ENCODE data around the gene OTOF.

Gene OTOF

DNA sequence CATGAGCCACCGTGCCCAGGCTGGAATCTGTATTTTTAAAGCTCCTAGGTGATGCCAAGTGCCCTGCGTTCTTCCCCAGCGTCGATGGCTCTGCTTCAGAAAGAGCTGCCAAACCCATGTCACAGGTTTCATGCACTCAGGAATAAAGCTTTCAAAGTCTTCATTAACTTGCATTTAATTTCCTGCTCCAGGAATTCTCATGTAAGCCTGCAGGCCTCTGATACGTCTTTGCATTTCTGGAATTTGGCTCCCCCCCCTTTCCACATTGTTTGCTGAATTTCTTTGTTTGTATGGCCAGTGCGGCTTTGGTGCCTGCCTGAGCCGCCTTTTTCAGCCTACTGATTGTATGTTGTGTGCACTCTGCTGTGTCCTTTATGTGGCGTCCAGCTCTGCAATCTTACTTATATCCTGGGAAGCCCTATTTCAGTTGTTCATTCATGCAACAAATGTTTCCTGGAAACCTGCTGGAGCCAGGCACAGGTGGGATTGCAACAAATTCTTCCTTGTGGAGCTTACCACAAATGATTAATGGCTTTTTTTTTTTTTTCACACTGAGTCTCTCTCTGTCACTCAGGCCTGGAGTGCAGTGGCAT lies 17.9 kb upstream of the OTOF start:
- DNase-seq, result no peak

DNA sequence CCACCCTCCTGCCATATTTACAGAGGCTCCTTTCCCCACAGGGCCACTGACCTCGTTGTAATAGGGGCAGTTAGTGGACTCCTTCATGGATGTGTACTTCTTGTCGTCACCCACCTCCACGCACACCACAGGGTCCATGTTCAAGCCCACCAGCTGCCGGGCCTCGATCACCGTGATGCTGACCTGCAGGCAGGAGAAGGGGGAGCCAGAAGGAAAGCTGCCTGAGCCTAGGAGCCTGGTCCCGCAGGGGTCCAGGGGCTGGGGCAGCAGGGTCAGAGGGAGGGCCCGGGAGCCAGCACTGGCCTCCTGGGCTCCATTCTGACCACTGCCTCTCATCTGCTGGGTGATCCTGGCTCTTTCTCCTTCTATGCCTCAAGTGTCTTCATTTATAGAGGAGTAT lies 17.0 kb upstream of the OTOF start:
- DNase-seq, result no peak

GRCh38 chr2:26494199-26494598 lies 16.3 kb upstream of the OTOF start:
- DNase-seq, result no peak

- DNase-seq, result no peak
Observed at GRCh38 chr2:26493566-26493965, 15.6 kb upstream of the OTOF start.

GRCh38 chr2:26492749-26493515 lies 15.0 kb upstream of the OTOF start:
- DNase-seq, result no peak

- no peak for DNase-seq
Observed at GRCh38 chr2:26491563-26492167, 13.7 kb upstream of the OTOF start.

- DNase-seq, result no peak
Observed at GRCh38 chr2:26489213-26489850, 11.4 kb upstream of the OTOF start.

GRCh38 chr2:26488463-26489212 lies 10.7 kb upstream of the OTOF start:
- DNase-seq, result no peak

DNA sequence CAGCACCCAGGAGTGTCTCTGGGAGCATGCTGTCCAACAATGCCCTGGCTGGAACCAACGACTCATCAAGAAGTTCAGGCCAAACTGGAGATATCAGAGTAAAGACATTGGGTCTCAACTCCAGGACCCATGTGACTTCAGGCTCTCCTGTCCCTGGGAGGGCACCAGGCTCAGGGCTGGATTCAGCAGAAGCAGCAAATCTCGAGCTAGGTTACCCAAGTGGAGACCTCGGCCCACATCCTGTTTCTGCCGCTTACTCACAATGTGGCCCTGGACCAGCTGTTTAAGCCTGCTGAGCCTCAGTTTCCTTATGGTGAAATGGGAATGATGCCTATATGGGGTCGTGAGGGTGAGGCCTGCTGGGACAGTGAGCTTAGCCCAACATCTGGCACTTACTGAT lies 9.3 kb upstream of the OTOF start:
- DNase-seq, result no peak

GRCh38 chr2:26486789-26487188 lies 8.9 kb upstream of the OTOF start:
- no peak for DNase-seq

- no peak for DNase-seq
Observed at GRCh38 chr2:26485725-26486418, 7.9 kb upstream of the OTOF start.

DNA sequence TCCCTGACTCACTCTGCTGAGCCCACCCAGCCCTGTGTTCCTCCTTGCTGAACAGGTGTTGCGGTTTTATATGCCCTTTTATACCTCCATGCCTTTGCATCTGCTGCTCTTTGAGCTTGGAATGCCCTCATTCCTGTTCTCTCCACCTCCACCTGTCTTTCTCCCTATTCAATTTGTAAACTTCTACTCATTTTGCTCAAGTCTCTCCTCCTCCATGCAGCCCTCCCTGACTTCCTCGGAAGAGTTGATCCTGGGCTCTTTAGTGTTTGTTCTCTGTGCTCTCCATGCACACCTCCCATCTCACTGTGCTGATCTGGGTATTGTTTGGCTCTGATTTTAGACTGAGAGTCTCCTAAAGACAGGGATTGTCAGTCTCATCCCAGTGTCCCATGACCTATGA lies 7.2 kb upstream of the OTOF start:
- DNase-seq, result no peak

DNA sequence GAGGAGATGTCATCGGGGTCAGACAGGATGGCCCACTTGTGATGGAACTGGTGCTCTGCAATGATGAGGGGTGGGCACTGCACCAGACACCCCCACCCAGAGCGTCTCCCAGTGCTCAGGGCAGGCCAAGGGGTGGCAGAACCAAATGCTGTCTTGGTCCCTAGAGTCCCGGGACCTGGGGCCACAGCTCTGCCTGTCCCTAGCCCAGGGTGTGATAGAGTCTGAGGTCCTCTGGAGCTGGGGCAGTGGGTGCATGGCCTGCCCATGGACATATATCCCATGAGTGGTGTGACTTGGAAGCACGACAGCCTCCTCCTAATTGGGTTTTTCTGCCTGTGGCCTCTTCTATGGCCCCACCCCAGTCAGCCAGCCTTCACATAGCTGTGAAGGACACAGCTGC lies 6.7 kb upstream of the OTOF start:
- DNase-seq, result no peak

GRCh38 chr2:26483957-26484565 lies 6.1 kb upstream of the OTOF start:
- DNase-seq, result no peak

DNA sequence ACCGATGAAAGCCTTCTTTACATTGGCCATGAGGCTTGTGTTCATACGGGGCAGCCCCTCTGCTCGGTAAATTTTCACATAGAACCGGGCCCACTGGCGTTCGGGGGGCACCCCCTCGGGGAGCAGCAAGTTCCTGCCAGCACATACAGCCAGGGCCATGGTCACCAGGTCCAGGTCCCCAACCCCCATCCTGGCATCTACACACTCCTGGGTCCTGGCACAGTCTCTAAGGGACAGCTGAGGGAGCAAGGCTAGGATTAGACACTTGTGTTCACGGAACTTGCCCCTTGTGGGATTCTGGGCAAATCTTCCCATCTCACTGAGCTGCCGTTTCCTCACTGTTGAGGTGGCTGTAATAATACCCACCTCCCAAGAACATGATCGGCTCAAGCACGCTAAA lies 5.6 kb upstream of the OTOF start:
- DNase-seq, result no peak

- DNase-seq, result no peak
Observed at GRCh38 chr2:26483027-26483326, 5.1 kb upstream of the OTOF start.

- DNase-seq, result no peak
Observed at GRCh38 chr2:26482211-26483026, 4.5 kb upstream of the OTOF start.

- no peak for DNase-seq
Observed at GRCh38 chr2:26481706-26482105, 3.8 kb upstream of the OTOF start.

DNA sequence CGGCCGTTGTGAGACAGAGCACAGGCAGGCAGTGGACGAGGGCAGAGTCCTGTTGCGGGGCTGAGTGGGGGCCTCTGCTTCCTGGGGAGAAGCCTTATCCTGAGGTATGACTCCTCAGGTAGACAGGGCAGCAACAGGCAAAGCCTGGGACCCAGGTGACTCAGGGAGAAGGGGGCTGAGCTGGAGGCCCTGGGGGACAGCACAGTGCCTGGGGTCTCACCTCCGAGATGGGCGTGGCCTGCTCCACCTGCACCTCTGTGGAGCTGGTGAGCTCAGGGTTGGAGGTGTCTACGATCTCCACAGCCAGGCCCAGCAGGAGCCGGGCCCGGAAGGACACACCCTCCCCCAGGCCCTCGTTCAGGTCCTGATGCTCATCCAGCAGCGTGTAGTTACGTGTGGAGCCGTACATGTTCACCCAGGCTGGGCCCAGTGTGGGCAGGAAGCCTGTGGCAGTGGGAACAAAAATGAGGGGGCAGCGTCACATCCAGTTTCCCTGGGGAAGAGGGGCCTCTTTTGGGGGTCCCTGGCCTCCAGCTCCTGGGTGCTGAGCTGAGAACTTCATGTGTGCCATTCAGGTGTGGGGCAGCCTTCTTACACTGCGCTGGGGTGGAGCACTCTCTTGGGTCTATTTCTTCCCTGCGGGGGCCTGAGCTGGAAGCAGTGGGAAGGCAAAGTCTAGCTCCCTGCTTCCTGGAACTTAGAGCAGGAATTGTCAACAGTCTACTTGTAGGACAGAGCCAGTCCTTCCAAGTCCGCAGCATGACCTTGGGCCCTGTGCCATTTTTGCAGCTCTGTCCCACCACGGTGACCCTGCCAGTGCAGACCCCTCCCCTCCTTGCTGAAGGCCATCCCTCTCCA lies 2.9 kb upstream of the OTOF start:
- DNase-seq, result no peak

DNA sequence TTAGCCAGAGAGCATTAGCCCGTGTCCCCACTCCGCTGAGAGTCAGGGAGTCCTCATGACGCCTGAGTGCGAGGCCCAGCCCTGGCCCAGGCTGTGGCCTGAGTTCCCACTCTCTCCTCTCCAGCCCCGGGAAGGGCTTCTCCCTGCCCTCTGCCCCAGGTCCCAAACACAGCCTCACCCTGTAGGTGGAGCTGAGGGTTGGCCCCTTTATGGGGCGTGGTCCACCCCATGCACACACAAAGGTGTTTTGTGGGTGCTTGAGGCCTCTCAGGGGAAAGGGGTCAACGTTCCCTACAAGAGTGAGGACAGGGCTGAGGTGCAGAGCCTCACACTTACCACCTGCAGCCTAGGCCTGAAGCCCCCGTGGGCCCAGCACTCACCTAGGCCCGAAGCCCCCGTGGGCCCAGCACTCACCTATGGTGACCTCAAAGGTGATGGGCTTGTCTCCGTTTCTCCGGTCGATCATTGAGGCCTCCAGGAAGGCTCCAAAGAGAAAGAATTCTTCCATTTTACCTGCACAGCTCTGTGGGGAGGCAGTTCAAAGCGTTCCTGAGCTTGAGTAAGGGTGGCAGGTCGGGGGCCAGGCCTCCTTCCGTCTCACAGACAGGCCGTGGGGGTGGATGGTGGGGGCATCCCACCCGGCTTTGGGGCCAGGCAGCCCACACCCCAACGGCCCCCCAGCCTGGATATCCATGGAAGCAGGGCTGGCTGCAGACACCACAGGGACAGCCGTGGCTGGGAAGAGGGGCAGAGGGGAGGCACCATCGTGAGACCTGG lies 2.1 kb upstream of the OTOF start:
- DNase-seq, result no peak
